Activated CD4-positive, alpha-beta T cell treated with anti-CD3 and anti-CD28 coated beads, Interleukin-2, amount 10 ng/mL, durations not matched to agents 24 days and 14 days (primary cell): ENCODE measurements around the gene UBE4A. TPM values are rescaled to one million over a fixed set of nuclear protein-coding genes. Genes with fewer than 3 reads are reported as not detected.
"Not testable (repeated sequence)": the region's sequence is repeated elsewhere in the genome, so short reads cannot be mapped to it uniquely, and the experiment has no call there.

ENCODE experiments used
- DNase-seq: peaks from one replicate; pipeline ENCODE4 v3.0.0; 2022
- H3K27ac Mint-ChIP-seq: one replicate; pipeline ENCODE4 v1.8.0; 2022; ENCODE audit warnings: mild to moderate bottlenecking, mixed read lengths
- H3K27me3 Mint-ChIP-seq: one replicate; pipeline ENCODE4 v1.8.0; 2022; ENCODE audit warnings: mixed read lengths
- H3K36me3 Mint-ChIP-seq: one replicate; pipeline ENCODE4 v1.8.0; 2022; ENCODE audit warnings: low read depth, mild to moderate bottlenecking, mixed read lengths
- H3K4me1 Mint-ChIP-seq: one replicate; pipeline ENCODE4 v1.8.0; 2021; ENCODE audit warnings: mixed read lengths
- H3K4me3 Mint-ChIP-seq: one replicate; pipeline ENCODE4 v1.8.0; 2022; ENCODE audit warnings: mild to moderate bottlenecking, moderate library complexity, mixed read lengths
- H3K9me3 Mint-ChIP-seq: one replicate; pipeline ENCODE4 v1.8.0; 2021; ENCODE audit warnings: mixed read lengths
- intact Hi-C: fragments of 100-400 bp; cut with micrococcal nuclease; formaldehyde crosslinking; loops from one replicate; pipeline ENCODE4 v1.15.1; 2023
- total RNA-seq: library from RNA; stranded (reverse); gene quantifications from 2 replicates; pipeline ENCODE4 v1.2.3, GENCODE V29; 2022

The UBE4A gene
- total RNA-seq, 1 donor from 2014 or later, result 46.3 TPM

GRCh38 chr11:118398791-118399559 is 39.6 kb downstream of the UBE4A start:
- DNase-seq, result peak; percentile 90
- H3K27me3 Mint-ChIP-seq, result no peaks in the 10 kb centered on the region
- peaks cover 48% of the 10 kb centered on the region for H3K36me3 Mint-ChIP-seq
- intact Hi-C loops, result no loop called here
- peak overlapping the region; percentile 96 for H3K4me3 Mint-ChIP-seq
- H3K4me1 Mint-ChIP-seq, result peaks cover 56% of the 10 kb centered on the region
- peak overlapping the region; percentile 99 for H3K27ac Mint-ChIP-seq
- no peaks in the 10 kb centered on the region for H3K9me3 Mint-ChIP-seq

GRCh38 chr11:118401151-118401879 is 41.9 kb downstream of the UBE4A start, which contains the start of gene ATP5MG:
Gene ATP5MG, plus strand, starts transcription at chr11:118401606. Its CDS starts 60 bp downstream, at chr11:118401666.
- peak within 1 kb of the TSS; percentile 96 for H3K4me3 Mint-ChIP-seq
- intact Hi-C loops, result loop anchor here (1.0 to 5.0 kb wide), 6 partner anchors 34 to 171 kb away; partner anchors contain the start of genes ARCN1, CD3E, MPZL3 and UBE4A
- H3K27me3 Mint-ChIP-seq, result no peaks in the 10 kb centered on the region
- peaks cover 49% of the 10 kb centered on the region for H3K36me3 Mint-ChIP-seq
- no peaks in the 10 kb centered on the region for H3K9me3 Mint-ChIP-seq
- H3K27ac Mint-ChIP-seq, result peak within 1 kb of the TSS; percentile 99
- peaks cover 57% of the 10 kb centered on the region for H3K4me1 Mint-ChIP-seq
- peak; percentile 98 for DNase-seq

- no peak for DNase-seq
- Mint-ChIP-seq H3K4me1 (peaks cover 53% of the 10 kb centered on the region), H3K27ac (peak overlapping the region; percentile 99), H3K9me3 (no peaks in the 10 kb centered on the region), H3K36me3 (peaks cover 51% of the 10 kb centered on the region), H3K27me3 (no peaks in the 10 kb centered on the region), H3K4me3 (peak overlapping the region; percentile 96)
- intact Hi-C loops, result loop anchor here (1.0 to 5.0 kb wide), 6 partner anchors 33 to 171 kb away; partner anchors contain the start of genes ARCN1, CD3E, MPZL3 and UBE4A
Observed at GRCh38 chr11:118401880-118402590, 42.6 kb downstream of the UBE4A start.

- Mint-ChIP-seq H3K27ac (peak overlapping the region; percentile 99), H3K4me1 (peaks cover 49% of the 10 kb centered on the region), H3K4me3 (peak overlapping the region; percentile 96), H3K36me3 (peaks cover 48% of the 10 kb centered on the region)
- not testable (repeated sequence) for H3K27me3 Mint-ChIP-seq, DNase-seq, H3K9me3 Mint-ChIP-seq
- intact Hi-C loops, result loop anchor here (5.0 kb wide), 1 partner anchor 150 kb away; the partner anchor contains the start of gene MPZL3
Observed at GRCh38 chr11:118402594-118402993, 43.2 kb downstream of the UBE4A start.

GRCh38 chr11:118406599-118407166 is 47.3 kb downstream of the UBE4A start:
- Mint-ChIP-seq H3K36me3 (peaks cover 57% of the 10 kb centered on the region), H3K4me1 (peaks cover 24% of the 10 kb centered on the region), H3K4me3 (no peak overlapping the region), H3K9me3 (no peaks in the 10 kb centered on the region), H3K27me3 (no peaks in the 10 kb centered on the region), H3K27ac (no peak overlapping the region)
- DNase-seq, result no peak
- intact Hi-C loops, result no loop called here

- no peak for DNase-seq
- Mint-ChIP-seq H3K4me1 (peaks cover 7% of the 10 kb centered on the region), H3K36me3 (peaks cover 41% of the 10 kb centered on the region), H3K27ac (no peak overlapping the region), H3K4me3 (no peak overlapping the region), H3K27me3 (no peaks in the 10 kb centered on the region), H3K9me3 (no peaks in the 10 kb centered on the region)
- intact Hi-C loops, result no loop called here
Observed at GRCh38 chr11:118410055-118410745, 50.8 kb downstream of the UBE4A start.

- Mint-ChIP-seq H3K4me3 (no peak overlapping the region), H3K27ac (no peak overlapping the region), H3K4me1 (peaks cover 2% of the 10 kb centered on the region), H3K27me3 (no peaks in the 10 kb centered on the region), H3K36me3 (peaks cover 29% of the 10 kb centered on the region), H3K9me3 (no peaks in the 10 kb centered on the region)
- DNase-seq, result no peak
- intact Hi-C loops, result no loop called here
Observed at GRCh38 chr11:118411530-118411929, 52.1 kb downstream of the UBE4A start.

GRCh38 chr11:118412921-118413320 is 53.5 kb downstream of the UBE4A start:
- no peak for DNase-seq
- intact Hi-C loops, result no loop called here
- H3K9me3 Mint-ChIP-seq, result no peaks in the 10 kb centered on the region
- H3K4me1 Mint-ChIP-seq, result peaks cover 2% of the 10 kb centered on the region
- no peak overlapping the region for H3K4me3 Mint-ChIP-seq
- peaks cover 21% of the 10 kb centered on the region for H3K36me3 Mint-ChIP-seq
- no peaks in the 10 kb centered on the region for H3K27me3 Mint-ChIP-seq
- H3K27ac Mint-ChIP-seq, result no peak overlapping the region

GRCh38 chr11:118415062-118415738 is 55.8 kb downstream of the UBE4A start:
- no peak overlapping the region for H3K4me3 Mint-ChIP-seq
- H3K27ac Mint-ChIP-seq, result no peak overlapping the region
- H3K9me3 Mint-ChIP-seq, result no peaks in the 10 kb centered on the region
- intact Hi-C loops, result no loop called here
- H3K4me1 Mint-ChIP-seq, result peaks cover 5% of the 10 kb centered on the region
- H3K36me3 Mint-ChIP-seq, result peaks cover 4% of the 10 kb centered on the region
- DNase-seq, result no peak
- no peaks in the 10 kb centered on the region for H3K27me3 Mint-ChIP-seq

- DNase-seq, result peak; percentile 76
- Mint-ChIP-seq H3K36me3 (no peaks in the 10 kb centered on the region), H3K9me3 (no peaks in the 10 kb centered on the region), H3K4me3 (no peak overlapping the region), H3K4me1 (peaks cover 3% of the 10 kb centered on the region), H3K27me3 (no peaks in the 10 kb centered on the region), H3K27ac (no peak overlapping the region)
- intact Hi-C loops, result no loop called here
Observed at GRCh38 chr11:118415739-118416068, 56.3 kb downstream of the UBE4A start.

- H3K27me3 Mint-ChIP-seq, DNase-seq, intact Hi-C loops, H3K27ac Mint-ChIP-seq, H3K36me3 Mint-ChIP-seq, H3K4me1 Mint-ChIP-seq, H3K4me3 Mint-ChIP-seq, H3K9me3 Mint-ChIP-seq: not testable (repeated sequence)
Observed at GRCh38 chr11:118416900-118417299, 57.5 kb downstream of the UBE4A start.

- Mint-ChIP-seq H3K36me3 (no peaks in the 10 kb centered on the region), H3K9me3 (no peaks in the 10 kb centered on the region), H3K27me3 (no peaks in the 10 kb centered on the region), H3K27ac (no peak overlapping the region), H3K4me1 (peaks cover 3% of the 10 kb centered on the region), H3K4me3 (no peak overlapping the region)
- DNase-seq, result no peak
- intact Hi-C loops, result no loop called here
Observed at GRCh38 chr11:118417801-118418200, 58.4 kb downstream of the UBE4A start.

- Mint-ChIP-seq H3K9me3 (no peaks in the 10 kb centered on the region), H3K27me3 (no peaks in the 10 kb centered on the region), H3K27ac (no peak overlapping the region), H3K4me3 (no peak overlapping the region), H3K36me3 (no peaks in the 10 kb centered on the region), H3K4me1 (peaks cover 3% of the 10 kb centered on the region)
- DNase-seq, result no peak
- intact Hi-C loops, result no loop called here
Observed at GRCh38 chr11:118418766-118419165, 59.4 kb downstream of the UBE4A start.
